B cell (primary cell): ENCODE results near the gene ZEB2. TPM values are rescaled to one million over a fixed set of nuclear protein-coding genes. Genes with fewer than 3 reads are reported as not detected.

ENCODE experiments used
- ATAC-seq: fragments of 200-7000 bp; cut with Tn5 transposase; one replicate; pipeline ENCODE4 v1.10.0; 2021; ENCODE audit warnings: low read depth, mild to moderate bottlenecking, moderate number of reproducible peaks, moderate library complexity
- CTCF ChIA-PET: fragments of 350-600 bp; sonication (Branson Sonifier 250); formaldehyde crosslinking; loops from one replicate; lab custom pipeline; 2021; ENCODE audit warnings: antibody characterized with exemption, inconsistent platforms; lab: Charles Lee
- POLR2A ChIA-PET: fragments of 350-600 bp; sonication (Branson Sonifier 250); formaldehyde crosslinking; loops from one replicate; lab custom pipeline; 2021; ENCODE audit warnings: antibody characterized with exemption; lab: Charles Lee
- DNase-seq: peaks from one replicate; pipeline ENCODE4 v3.0.0; 2013
- H2AFZ ChIP-seq: 2 replicates; pipeline ENCODE4 v1.6.1; 2012; ENCODE audit warnings: mild to moderate bottlenecking, low read depth, low read length; ENCODE audit not compliant: insufficient read depth, poor library complexity, severe bottlenecking
- H3K27ac ChIP-seq, 2 donors: 1 replicate in 1 of 2; 2 replicates in 1 of 2; pipeline ENCODE4 v1.5.1; 2012 to 2013; ENCODE audit warnings: low read length in 2 of 2, mild to moderate bottlenecking in 2 of 2, moderate library complexity in 1 of 2
- H3K27me3 ChIP-seq, 4 experiments: fragments of 200-600 bp in 1 of 4; sonication (generic) in 1 of 4; replicated peaks in 1 of 4; 1 replicate in 2 of 4; 2 replicates in 2 of 4; pipeline versions ENCODE4 v1.6.1 to v1.7.0; 2013 to 2016; ENCODE audit warnings: low read length in 3 of 4, mild to moderate bottlenecking in 2 of 4, mixed read lengths in 1 of 4, moderate library complexity in 1 of 4; ENCODE audit not compliant: insufficient read depth in 4 of 4, control insufficient read depth in 3 of 4; ENCODE audit errors: control extremely low read depth in 1 of 4
- H3K36me3 ChIP-seq, 2 experiments: replicated peaks in 1 of 2; 1 replicate in 1 of 2; 2 replicates in 1 of 2; pipeline versions ENCODE4 v1.6.1 to v1.7.1; 2013; ENCODE audit warnings: low read length in 1 of 2; ENCODE audit not compliant: insufficient read depth in 2 of 2, control insufficient read depth in 1 of 2; ENCODE audit errors: control extremely low read depth in 1 of 2, extremely low read depth in 1 of 2
- H3K4me1 ChIP-seq, 2 donors: fragments of 200-600 bp in 1 of 2; sonication (generic) in 1 of 2; 1 replicate in 1 of 2; 2 replicates in 1 of 2; pipeline versions ENCODE4 v1.5.1 to v1.6.1; 2013 to 2017; ENCODE audit warnings: low read length in 2 of 2; ENCODE audit not compliant: control insufficient read depth in 2 of 2, insufficient read depth in 2 of 2
- H3K4me2 ChIP-seq: replicated peaks from 2 replicates; pipeline ENCODE3; 2012; ENCODE audit warnings: mild to moderate bottlenecking, low read depth, low read length; ENCODE audit not compliant: poor library complexity, severe bottlenecking
- H3K4me3 ChIP-seq, 5 experiments: fragments of 200-600 bp in 1 of 5; sonication (generic) in 1 of 5; 1 replicate in 3 of 5; 2 replicates in 2 of 5; pipeline versions ENCODE4 v1.5.1 to v1.7.0; 2011 to 2016; ENCODE audit warnings: low read length in 4 of 5, mild to moderate bottlenecking in 4 of 5, low read depth in 2 of 5, control low read depth in 1 of 5, moderate library complexity in 1 of 5; ENCODE audit not compliant: insufficient read depth in 1 of 5; ENCODE audit errors: control extremely low read depth in 1 of 5, extremely low read depth in 1 of 5
- H3K79me2 ChIP-seq: fragments of 200-600 bp; sonication (generic); one replicate; pipeline ENCODE4 v1.6.0; 2016; ENCODE audit warnings: low read length; ENCODE audit not compliant: control insufficient read depth, insufficient read depth
- H3K9ac ChIP-seq: fragments of 200-600 bp; sonication (generic); 2 replicates; pipeline ENCODE4 v1.6.1; 2017; ENCODE audit warnings: mild to moderate bottlenecking, low read length, moderate library complexity
- H3K9me3 ChIP-seq, 3 donors: one replicate each; pipeline versions ENCODE4 v1.6.1 to v1.7.1; 2013; ENCODE audit warnings: low read length in 2 of 3; ENCODE audit not compliant: control insufficient read depth in 2 of 3, insufficient read depth in 1 of 3; ENCODE audit errors: control extremely low read depth in 1 of 3
- H4K20me1 ChIP-seq: 2 replicates; pipeline ENCODE4 v1.6.0; 2012; ENCODE audit warnings: mild to moderate bottlenecking, low read length; ENCODE audit not compliant: insufficient read depth, control insufficient read depth, poor library complexity, severe bottlenecking
- H3K27ac Mint-ChIP-seq: one replicate; pipeline ENCODE4 v1.8.0; 2021; ENCODE audit warnings: mixed read lengths
- H3K27me3 Mint-ChIP-seq: one replicate; pipeline ENCODE4 v1.8.0; 2021; ENCODE audit warnings: mixed read lengths
- H3K4me1 Mint-ChIP-seq: one replicate; pipeline ENCODE4 v1.8.0; 2021; ENCODE audit warnings: mixed read lengths
- H3K4me3 Mint-ChIP-seq: one replicate; pipeline ENCODE4 v1.8.0; 2021; ENCODE audit warnings: mixed read lengths
- H3K9me3 Mint-ChIP-seq: one replicate; pipeline ENCODE4 v1.8.0; 2022; ENCODE audit warnings: mixed read lengths; ENCODE audit not compliant: insufficient read depth
- CTCF ChIP-seq: fragments of 200-600 bp; IDR thresholded peaks from one replicate; pipeline ENCODE4 v1.8.0; 2022; ENCODE audit warnings: antibody characterized with exemption, mild to moderate bottlenecking
- EZH2 ChIP-seq: IDR thresholded peaks from 2 replicates; pipeline ENCODE4 v1.6.1; 2012; ENCODE audit warnings: borderline replicate concordance, low read depth, mild to moderate bottlenecking, moderate library complexity, low read length; ENCODE audit not compliant: insufficient read depth, poor library complexity, severe bottlenecking
- WGBS: methylation state at CpG from one replicate; pipeline ENCODE4 v1.1.5; 2013; ENCODE audit warnings: missing lambda C conversion rate; ENCODE audit not compliant: insufficient coverage; 5-methylcytosine and 5-hydroxymethylcytosine counted together
- intact Hi-C: fragments of 100-400 bp; cut with micrococcal nuclease; formaldehyde crosslinking; loops from one replicate; pipeline ENCODE4 v1.10.0; 2022
- polyA plus RNA-seq: library from polyadenylated mRNA; depleted of rRNA; stranded (reverse); fragments of >200 nt; gene quantifications from 2 replicates; pipeline ENCODE4 v1.2.3, GENCODE V29; 2012
- total RNA-seq, 2 donors: library from RNA; stranded (reverse); fragments of 120-200 nt in 1 of 2; gene quantifications; 1 replicate in 1 of 2; 2 replicates in 1 of 2; pipeline versions ENCODE4 v1.2.3 to v1.2.4, GENCODE V29; 2013 to 2022

The ZEB2 gene
- total and polyA plus RNA-seq, 2 donors (not counting 1 experiment from before 2014, with no cell fraction given), result 56.3 to 217 TPM

DNA sequence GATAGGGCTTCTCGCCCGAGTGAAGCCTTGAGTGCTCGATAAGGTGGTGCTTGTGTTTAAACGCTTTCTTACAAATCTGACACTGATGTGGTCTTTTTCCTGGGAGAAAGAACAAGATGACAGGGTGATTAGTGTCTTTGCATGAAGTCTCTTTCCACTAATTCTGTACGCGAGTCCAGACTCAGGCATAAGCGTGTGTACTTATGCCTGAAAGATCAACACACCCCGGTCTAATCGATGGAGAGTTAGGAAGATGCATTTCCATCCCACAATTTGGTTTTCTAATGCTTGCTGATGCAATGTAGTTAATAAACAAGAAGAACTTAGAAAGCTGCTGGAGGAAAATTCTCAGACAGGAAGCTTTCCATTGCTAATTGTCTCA, 130.0 kb downstream of the ZEB2 start:
- Histone ChIP-seq H3K27me3 (no peaks in the 10 kb centered on the region), H3K36me3 (peaks cover 2 to 39% of the 10 kb centered on the region in 2 experiments), H4K20me1 (no peaks in the 10 kb centered on the region), H3K9me3 (no peaks in the 10 kb centered on the region), H3K4me3 (no peak overlapping the region), H3K27ac (no peak overlapping the region), H3K4me1 (no peaks in the 10 kb centered on the region), H2AFZ (no peak overlapping the region), H3K9ac (no peak overlapping the region), H3K4me2 (no peak overlapping the region), H3K79me2 (no peaks in the 10 kb centered on the region)
- Mint-ChIP-seq H3K9me3 (no peaks in the 10 kb centered on the region), H3K27me3 (no peaks in the 10 kb centered on the region), H3K4me3 (no peak overlapping the region), H3K27ac (no peak overlapping the region), H3K4me1 (peaks cover 2% of the 10 kb centered on the region)
- intact Hi-C loops, result loop anchor here (10.0 kb wide), 2 partner anchors 155 to 205 kb away; no protein-coding TSS in a partner anchor
- TF ChIP-seq CTCF (no peak), EZH2 (no peak)
- CTCF ChIA-PET, result no interaction called here
- ATAC-seq (no peak), DNase-seq (no peak)
- WGBS, result 100% methylated on average over 4 of the region's 9 CpGs
- POLR2A ChIA-PET, result no interaction called here

DNA sequence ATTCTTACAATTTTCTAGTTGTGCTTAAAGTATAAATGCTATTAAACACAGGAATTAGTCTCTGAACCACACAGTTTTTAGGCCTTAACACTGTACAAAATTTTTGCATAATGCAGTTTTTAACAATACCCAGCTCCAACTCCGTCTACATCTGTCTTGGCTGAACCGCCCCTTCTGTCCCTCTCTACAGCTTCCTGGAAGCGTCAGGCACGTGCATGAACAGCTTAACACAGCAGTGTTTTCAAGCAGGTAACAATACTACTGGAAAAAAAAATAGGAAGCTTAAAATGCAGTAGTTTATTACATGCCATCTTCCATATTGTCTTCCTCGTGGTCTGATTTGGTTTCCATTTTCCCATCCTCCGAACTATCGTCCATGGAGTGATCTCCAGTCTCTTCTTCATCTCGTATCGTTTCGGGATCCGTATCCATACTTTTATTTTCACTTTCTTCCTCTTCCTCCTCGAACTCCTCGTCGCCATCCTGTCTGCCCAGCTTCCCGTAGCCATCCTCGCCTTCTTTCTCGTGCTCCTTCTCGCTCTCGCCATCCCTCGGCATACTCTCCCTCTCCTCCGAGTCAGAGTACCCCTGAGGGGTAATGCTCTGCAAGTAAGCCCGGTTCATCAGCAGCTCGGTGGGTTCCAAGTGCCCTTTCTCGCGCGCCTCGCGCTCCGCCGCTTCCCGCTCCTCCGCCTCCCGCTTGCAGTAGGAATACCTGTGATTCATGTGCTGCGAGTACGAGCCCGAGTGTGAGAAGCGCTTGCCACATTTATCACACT, 130.6 kb downstream of the ZEB2 start:
- peaks cover 0 to 34% of the 10 kb centered on the region in 2 experiments for H3K36me3 ChIP-seq
- intact Hi-C loops, result loop anchor here (10.0 kb wide), 2 partner anchors 155 to 205 kb away; no protein-coding TSS in a partner anchor

More for the DNA sequence above, 130.6 kb downstream of the ZEB2 start:
- no peaks in the 10 kb centered on the region for H4K20me1 ChIP-seq
- H3K27me3 ChIP-seq, result no peaks in the 10 kb centered on the region
- 98% methylated on average over 32 of the region's 37 CpGs for WGBS
- no peaks in the 10 kb centered on the region for H3K4me1 ChIP-seq
- TF ChIP-seq CTCF, result no peak
- no peak for TF ChIP-seq EZH2
- no peak overlapping the region for H3K27ac Mint-ChIP-seq
- no peak overlapping the region for H3K27ac ChIP-seq
- no peak overlapping the region for H3K4me3 Mint-ChIP-seq
- no peak for DNase-seq
- H3K79me2 ChIP-seq, result no peaks in the 10 kb centered on the region
- no peaks in the 10 kb centered on the region for H3K9me3 ChIP-seq
- H3K4me2 ChIP-seq, result no peak overlapping the region
- CTCF ChIA-PET, result no interaction called here
- no peak overlapping the region for H3K9ac ChIP-seq
- H3K4me3 ChIP-seq, result no peak overlapping the region
- no peaks in the 10 kb centered on the region for H3K27me3 Mint-ChIP-seq
- H3K9me3 Mint-ChIP-seq, result no peaks in the 10 kb centered on the region
- POLR2A ChIA-PET, result no interaction called here
- no peak overlapping the region for H2AFZ ChIP-seq
- no peak for ATAC-seq
- peaks cover 2% of the 10 kb centered on the region for H3K4me1 Mint-ChIP-seq
